ENCODE data around the gene COL4A2.
"Not testable (repeated sequence)": the region's sequence is repeated elsewhere in the genome, so short reads cannot be mapped to it uniquely, and the experiment has no call there.

Gene COL4A2

DNA sequence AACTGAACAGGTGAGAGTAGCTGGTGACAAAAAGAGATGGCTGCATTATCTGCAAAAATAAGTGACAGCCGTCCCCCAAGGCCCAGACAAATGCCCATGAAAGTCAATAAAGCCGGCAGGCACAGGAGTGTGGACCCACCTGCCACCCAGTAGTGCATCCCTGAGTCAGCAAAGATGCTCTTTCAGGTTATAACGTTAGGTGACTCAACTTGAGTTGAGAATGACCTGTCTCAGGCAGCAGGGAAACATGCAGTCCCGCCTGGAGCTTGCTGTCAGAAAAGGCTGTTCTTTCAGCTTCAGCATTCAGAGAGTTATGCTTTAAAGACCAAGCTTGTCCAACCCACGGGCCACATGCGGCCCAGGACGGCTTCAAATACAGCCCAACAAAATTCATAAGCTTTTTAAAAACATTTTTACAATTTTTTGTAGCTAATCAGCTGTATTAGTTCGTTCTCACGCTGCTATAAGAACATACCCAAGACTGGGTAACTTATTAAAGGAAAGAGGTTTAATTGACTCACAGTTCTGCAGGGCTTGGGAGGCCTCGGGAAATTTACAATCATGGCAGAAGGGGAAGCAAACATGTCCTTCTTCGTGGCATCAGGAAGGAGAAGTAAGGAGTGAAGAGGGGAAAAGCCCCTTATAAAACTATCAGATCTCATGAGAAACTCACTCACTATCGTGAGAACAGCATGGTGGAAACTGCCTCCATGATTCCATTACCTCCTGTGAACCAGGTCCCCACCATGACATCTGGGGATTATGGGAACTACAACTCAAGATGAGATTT lies 144.1 kb downstream of the COL4A2 start:
- no peak overlapping the region for H3K27ac ChIP-seq (ENCODE audit: low read length)
- H3K79me2 ChIP-seq (ENCODE audit: low read length), result no peaks in the 10 kb centered on the region
- H2AFZ ChIP-seq (ENCODE audit: low read length), result no peak overlapping the region
- no peak overlapping the region for H3K4me3 ChIP-seq (ENCODE audit: low read length)
- no peak overlapping the region for H3K4me2 ChIP-seq (ENCODE audit: low read depth, low read length)
- TF ChIP-seq EZH2 (optimal IDR thresholded peaks at IDR 0.05; ENCODE audit: low read depth, low read length), result no peak
- TF ChIP-seq, protein P1, sequence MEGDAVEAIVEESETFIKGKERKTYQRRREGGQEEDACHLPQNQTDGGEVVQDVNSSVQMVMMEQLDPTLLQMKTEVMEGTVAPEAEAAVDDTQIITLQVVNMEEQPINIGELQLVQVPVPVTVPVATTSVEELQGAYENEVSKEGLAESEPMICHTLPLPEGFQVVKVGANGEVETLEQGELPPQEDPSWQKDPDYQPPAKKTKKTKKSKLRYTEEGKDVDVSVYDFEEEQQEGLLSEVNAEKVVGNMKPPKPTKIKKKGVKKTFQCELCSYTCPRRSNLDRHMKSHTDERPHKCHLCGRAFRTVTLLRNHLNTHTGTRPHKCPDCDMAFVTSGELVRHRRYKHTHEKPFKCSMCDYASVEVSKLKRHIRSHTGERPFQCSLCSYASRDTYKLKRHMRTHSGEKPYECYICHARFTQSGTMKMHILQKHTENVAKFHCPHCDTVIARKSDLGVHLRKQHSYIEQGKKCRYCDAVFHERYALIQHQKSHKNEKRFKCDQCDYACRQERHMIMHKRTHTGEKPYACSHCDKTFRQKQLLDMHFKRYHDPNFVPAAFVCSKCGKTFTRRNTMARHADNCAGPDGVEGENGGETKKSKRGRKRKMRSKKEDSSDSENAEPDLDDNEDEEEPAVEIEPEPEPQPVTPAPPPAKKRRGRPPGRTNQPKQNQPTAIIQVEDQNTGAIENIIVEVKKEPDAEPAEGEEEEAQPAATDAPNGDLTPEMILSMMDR (IDR thresholded peaks at IDR 0.05; ENCODE audit: low read length), result no peak
- no peak for TF ChIP-seq EZH2phosphoT487 (IDR thresholded peaks at IDR 0.05; ENCODE audit: low read length)
- DNase-seq, result no peak
- no peak overlapping the region for H3K9ac ChIP-seq (ENCODE audit: low read length)
- H3K9me2 ChIP-seq (replicated peaks; ENCODE audit: insufficient read depth, low read length), result no peaks in the 10 kb centered on the region
- H3K36me3 ChIP-seq (replicated peaks; ENCODE audit: insufficient read depth, low read length), result no peaks in the 10 kb centered on the region
- H4K20me1 ChIP-seq (ENCODE audit: insufficient read depth, low read length), result no peaks in the 10 kb centered on the region
- H3K4me1 ChIP-seq (ENCODE audit: low read length), result peaks cover 2% of the 10 kb centered on the region; the same call in 1 of the 2 replicates
- H3K9me3 ChIP-seq (replicated peaks; ENCODE audit: insufficient read depth, low read length), result no peaks in the 10 kb centered on the region
- H3F3A ChIP-seq (ENCODE audit: insufficient read depth, low read length), result no peaks in the 10 kb centered on the region
- no peaks in the 10 kb centered on the region for H3K27me3 ChIP-seq (replicated peaks; ENCODE audit: insufficient read depth, low read length)

DNA sequence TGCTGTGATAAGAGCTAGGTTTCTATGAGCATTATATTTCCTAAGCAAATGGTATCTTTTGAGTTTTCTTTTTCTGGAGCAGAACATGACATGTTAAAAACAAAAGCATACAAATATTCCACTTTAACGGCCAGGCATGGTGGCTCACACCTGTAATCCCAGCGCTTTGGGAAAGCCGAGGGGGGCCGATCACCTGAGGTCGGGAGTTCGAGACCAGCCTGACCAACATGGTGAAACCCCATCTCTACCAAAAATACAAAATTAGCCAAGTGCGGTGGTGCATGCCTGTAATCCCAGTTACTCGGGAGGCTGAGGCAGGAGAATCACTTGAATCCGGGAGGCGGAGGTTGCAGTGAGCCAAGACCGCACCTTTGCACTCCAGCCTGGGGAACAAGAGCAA lies 146.0 kb downstream of the COL4A2 start:
- H3K4me1 ChIP-seq (ENCODE audit: low read length); H3K27ac ChIP-seq (ENCODE audit: low read length); H3K27me3 ChIP-seq (replicated peaks; ENCODE audit: insufficient read depth, low read length); DNase-seq; H3K79me2 ChIP-seq (ENCODE audit: low read length); H3K9ac ChIP-seq (ENCODE audit: low read length); H2AFZ ChIP-seq (ENCODE audit: low read length); H3K4me3 ChIP-seq (ENCODE audit: low read length); H3F3A ChIP-seq (ENCODE audit: insufficient read depth, low read length); H3K4me2 ChIP-seq (ENCODE audit: low read depth, low read length); H4K20me1 ChIP-seq (ENCODE audit: insufficient read depth, low read length); H3K36me3 ChIP-seq (replicated peaks; ENCODE audit: insufficient read depth, low read length); H3K9me2 ChIP-seq (replicated peaks; ENCODE audit: insufficient read depth, low read length); H3K9me3 ChIP-seq (replicated peaks; ENCODE audit: insufficient read depth, low read length): not testable (repeated sequence)

DNA sequence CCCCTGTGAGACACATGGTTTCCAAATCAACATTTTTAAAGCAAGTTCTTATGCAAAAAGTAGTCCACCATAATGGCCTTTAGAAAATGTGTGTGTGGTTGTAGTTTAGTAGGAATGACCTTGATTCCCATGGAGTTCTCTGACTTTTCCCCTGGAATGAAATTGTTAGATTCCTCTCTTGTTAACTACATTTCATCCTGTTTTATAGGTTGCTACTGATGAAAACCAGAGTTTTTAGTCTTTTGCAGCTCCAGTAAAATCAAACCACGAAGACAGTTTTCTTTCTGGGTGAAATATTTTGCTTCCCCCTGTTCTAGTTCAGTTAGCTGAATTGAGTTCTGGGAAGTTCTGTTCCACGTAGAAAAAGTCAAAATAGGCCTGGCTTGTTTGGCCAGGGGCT lies 146.7 kb downstream of the COL4A2 start:
- Histone ChIP-seq H4K20me1 (ENCODE audit: insufficient read depth, low read length) (no peaks in the 10 kb centered on the region), H3K4me2 (ENCODE audit: low read depth, low read length) (no peak overlapping the region), H3F3A (ENCODE audit: insufficient read depth, low read length) (no peaks in the 10 kb centered on the region), H3K9me2 (replicated peaks; ENCODE audit: insufficient read depth, low read length) (no peaks in the 10 kb centered on the region), H3K4me3 (ENCODE audit: low read length) (no peak overlapping the region), H3K9ac (ENCODE audit: low read length) (no peak overlapping the region), H3K79me2 (ENCODE audit: low read length) (no peaks in the 10 kb centered on the region), H3K4me1 (ENCODE audit: low read length) (peaks cover 6% of the 10 kb centered on the region), H3K27me3 (replicated peaks; ENCODE audit: insufficient read depth, low read length) (no peaks in the 10 kb centered on the region), H2AFZ (ENCODE audit: low read length) (no peak overlapping the region), H3K9me3 (replicated peaks; ENCODE audit: insufficient read depth, low read length) (no peaks in the 10 kb centered on the region), H3K36me3 (replicated peaks; ENCODE audit: insufficient read depth, low read length) (no peaks in the 10 kb centered on the region), H3K27ac (ENCODE audit: low read length) (no peak overlapping the region)
- no peak for TF ChIP-seq EZH2 (optimal IDR thresholded peaks at IDR 0.05; ENCODE audit: low read depth, low read length)
- TF ChIP-seq EZH2phosphoT487 (IDR thresholded peaks at IDR 0.05; ENCODE audit: low read length), result no peak
- TF ChIP-seq, protein P1 (IDR thresholded peaks at IDR 0.05; ENCODE audit: low read length), result no peak
- DNase-seq, result no peak

DNA sequence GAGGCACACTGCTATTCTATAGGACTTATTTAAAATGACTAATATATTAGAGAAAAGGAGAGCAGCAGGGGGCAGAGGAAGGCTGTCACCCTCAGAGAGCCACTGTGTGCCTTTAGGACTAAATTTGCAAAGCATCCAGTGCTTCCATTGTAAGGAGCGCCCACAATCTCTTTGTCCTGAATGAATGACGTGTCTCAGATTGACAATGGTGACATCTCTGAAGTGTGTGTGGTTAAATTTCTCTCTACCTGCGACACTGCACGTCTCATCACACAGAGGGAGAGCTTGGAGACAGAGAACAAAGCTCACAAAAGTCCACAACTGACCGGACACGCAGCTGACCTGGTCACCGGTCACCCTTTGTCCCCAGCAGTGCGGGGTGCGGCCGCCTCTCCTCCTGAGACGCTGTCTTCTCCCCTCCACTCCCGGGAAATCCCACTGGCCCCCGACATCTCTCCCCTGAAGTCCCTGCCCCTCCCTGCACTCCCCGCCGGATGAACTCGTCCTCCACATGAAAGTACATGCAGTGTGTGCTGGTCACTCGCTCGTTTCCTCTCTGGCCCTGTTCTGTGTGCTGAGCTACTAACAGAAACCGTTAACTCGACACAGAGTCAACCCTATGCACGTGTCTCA lies 147.3 kb downstream of the COL4A2 start:
- Histone ChIP-seq H2AFZ (ENCODE audit: low read length) (no peak overlapping the region), H3K79me2 (ENCODE audit: low read length) (no peaks in the 10 kb centered on the region), H3K36me3 (replicated peaks; ENCODE audit: insufficient read depth, low read length) (no peaks in the 10 kb centered on the region), H3K4me1 (ENCODE audit: low read length) (peaks cover 10% of the 10 kb centered on the region), H3K9me2 (replicated peaks; ENCODE audit: insufficient read depth, low read length) (no peaks in the 10 kb centered on the region), H4K20me1 (ENCODE audit: insufficient read depth, low read length) (no peaks in the 10 kb centered on the region), H3K4me2 (ENCODE audit: low read depth, low read length) (no peak overlapping the region), H3K4me3 (ENCODE audit: low read length) (no peak overlapping the region), H3K9ac (ENCODE audit: low read length) (no peak overlapping the region), H3F3A (ENCODE audit: insufficient read depth, low read length) (no peaks in the 10 kb centered on the region), H3K27ac (ENCODE audit: low read length) (no peak overlapping the region), H3K9me3 (replicated peaks; ENCODE audit: insufficient read depth, low read length) (no peaks in the 10 kb centered on the region), H3K27me3 (replicated peaks; ENCODE audit: insufficient read depth, low read length) (no peaks in the 10 kb centered on the region)
- TF ChIP-seq EZH2 (optimal IDR thresholded peaks at IDR 0.05; ENCODE audit: low read depth, low read length) (no peak), EZH2phosphoT487 (IDR thresholded peaks at IDR 0.05; ENCODE audit: low read length) (no peak)
- TF ChIP-seq, protein P1 (IDR thresholded peaks at IDR 0.05; ENCODE audit: low read length), result no peak
- no peak for DNase-seq

All from MM.1S (cell line).